Measurements from ENCODE around the gene ZCCHC14.
"Not testable (repeated sequence)": the region's sequence is repeated elsewhere in the genome, so short reads cannot be mapped to it uniquely, and the experiment has no call there.

The ZCCHC14 gene

GRCh38 chr16:87376660-87377059, 116.2 kb downstream of the ZCCHC14 start:
- DNase-seq, result no peak

GRCh38 chr16:87375426-87376135, 117.2 kb downstream of the ZCCHC14 start:
- DNase-seq, result no peak

GRCh38 chr16:87374313-87374712, 118.5 kb downstream of the ZCCHC14 start:
- no peak for DNase-seq

GRCh38 chr16:87372305-87372704, 120.5 kb downstream of the ZCCHC14 start:
- DNase-seq, result no peak

- DNase-seq, result no peak
These were observed 121.5 kb downstream of the ZCCHC14 start for GRCh38 chr16:87371261-87371866.

- DNase-seq, result no peak
These were observed 122.8 kb downstream of the ZCCHC14 start for GRCh38 chr16:87369796-87370719.

GRCh38 chr16:87369117-87369765, 123.6 kb downstream of the ZCCHC14 start:
- DNase-seq, result no peak

- no peak for DNase-seq
These were observed 124.6 kb downstream of the ZCCHC14 start for GRCh38 chr16:87368029-87368770.

- no peak for DNase-seq
These were observed 125.3 kb downstream of the ZCCHC14 start for GRCh38 chr16:87367529-87367928.

GRCh38 chr16:87366930-87367329, 125.9 kb downstream of the ZCCHC14 start:
- DNase-seq, result no peak

- no peak for DNase-seq
These were observed 126.5 kb downstream of the ZCCHC14 start for GRCh38 chr16:87366288-87366687.

GRCh38 chr16:87365021-87365713, 127.7 kb downstream of the ZCCHC14 start:
- no peak for DNase-seq

GRCh38 chr16:87363771-87364455, 128.9 kb downstream of the ZCCHC14 start:
- no peak for DNase-seq

GRCh38 chr16:87362828-87363559, 129.8 kb downstream of the ZCCHC14 start:
- not testable (repeated sequence) for DNase-seq

GRCh38 chr16:87361916-87362619, 130.8 kb downstream of the ZCCHC14 start:
- no peak for DNase-seq

GRCh38 chr16:87360862-87361610, 131.8 kb downstream of the ZCCHC14 start:
- DNase-seq, result no peak

- no peak for DNase-seq
These were observed 133.7 kb downstream of the ZCCHC14 start for GRCh38 chr16:87359121-87359520.

GRCh38 chr16:87358696-87359095, 134.1 kb downstream of the ZCCHC14 start:
- no peak for DNase-seq

- DNase-seq, result no peak
These were observed 134.6 kb downstream of the ZCCHC14 start for GRCh38 chr16:87358250-87358649.

Data from NCI-H1105 treated with DMSO at 0.1 percent for 48 hours (cell line).